Measurements from ENCODE around the gene ATP5PB.

Gene ATP5PB

GRCh38 chr1:111475701-111476100 is 26.4 kb downstream of the ATP5PB start:
- DNase-seq (ENCODE audit: low read depth, low spot score) = no peak

GRCh38 chr1:111476214-111476613 is 26.9 kb downstream of the ATP5PB start:
- no peak for DNase-seq (ENCODE audit: low read depth, low spot score)

GRCh38 chr1:111476761-111477309 is 27.6 kb downstream of the ATP5PB start:
- no peak for DNase-seq (ENCODE audit: low read depth, low spot score)

GRCh38 chr1:111480674-111481073 is 31.4 kb downstream of the ATP5PB start:
- no peak for DNase-seq (ENCODE audit: low read depth, low spot score)

GRCh38 chr1:111481387-111482221 is 32.3 kb downstream of the ATP5PB start:
- peak; percentile 83 for DNase-seq (ENCODE audit: low read depth, low spot score)

GRCh38 chr1:111483166-111483565 is 33.9 kb downstream of the ATP5PB start:
- peak; percentile 10 for DNase-seq (ENCODE audit: low read depth, low spot score)

- no peak for DNase-seq (ENCODE audit: low read depth, low spot score)
These were observed 34.6 kb downstream of the ATP5PB start for GRCh38 chr1:111483876-111484275.

- no peak for DNase-seq (ENCODE audit: low read depth, low spot score)
These were observed 35.2 kb downstream of the ATP5PB start for GRCh38 chr1:111484391-111485026.

- DNase-seq (ENCODE audit: low read depth, low spot score) = no peak
These were observed 37.2 kb downstream of the ATP5PB start for GRCh38 chr1:111486431-111486830.

- DNase-seq (ENCODE audit: low read depth, low spot score) = no peak
These were observed 37.9 kb downstream of the ATP5PB start for GRCh38 chr1:111487133-111487532.

GRCh38 chr1:111488669-111489068 is 39.4 kb downstream of the ATP5PB start:
- no peak for DNase-seq (ENCODE audit: low read depth, low spot score)

GRCh38 chr1:111489604-111490003 is 40.3 kb downstream of the ATP5PB start:
- no peak for DNase-seq (ENCODE audit: low read depth, low spot score)

- no peak for DNase-seq (ENCODE audit: low read depth, low spot score)
These were observed 41.0 kb downstream of the ATP5PB start for GRCh38 chr1:111490220-111490619.

GRCh38 chr1:111491070-111491469 is 41.8 kb downstream of the ATP5PB start:
- no peak for DNase-seq (ENCODE audit: low read depth, low spot score)

GRCh38 chr1:111496398-111496797 is 47.1 kb downstream of the ATP5PB start:
- DNase-seq (ENCODE audit: low read depth, low spot score) = no peak

- no peak for DNase-seq (ENCODE audit: low read depth, low spot score)
These were observed 48.3 kb downstream of the ATP5PB start for GRCh38 chr1:111497592-111497991.

GRCh38 chr1:111499026-111499785 is 49.9 kb downstream of the ATP5PB start:
- DNase-seq (ENCODE audit: low read depth, low spot score) = no peak

GRCh38 chr1:111501645-111502044 is 52.4 kb downstream of the ATP5PB start:
- DNase-seq (ENCODE audit: low read depth, low spot score) = no peak

- no peak for DNase-seq (ENCODE audit: low read depth, low spot score)
These were observed 54.4 kb downstream of the ATP5PB start, which contains the start of the genes ADORA3 and TMIGD3 for GRCh38 chr1:111503585-111504060. Gene ADORA3, minus strand, starts transcription at chr1:111503633. Its CDS starts 279 bp downstream, at chr1:111503354. Gene TMIGD3, minus strand, starts transcription at chr1:111503633. Its CDS starts 279 bp downstream, at chr1:111503354.

- no peak for DNase-seq (ENCODE audit: low read depth, low spot score)
These were observed 54.8 kb downstream of the ATP5PB start for GRCh38 chr1:111504097-111504496.

GRCh38 chr1:111505641-111506119 is 56.4 kb downstream of the ATP5PB start:
- no peak for DNase-seq (ENCODE audit: low read depth, low spot score)

- DNase-seq (ENCODE audit: low read depth, low spot score) = no peak
These were observed 57.3 kb downstream of the ATP5PB start for GRCh38 chr1:111506561-111506960.

Data from astrocyte of the hippocampus (primary cell).